A549 (cell line): ENCODE data around the gene IGF1R. TPM values are rescaled to one million over a fixed set of nuclear protein-coding genes. Genes with fewer than 3 reads are reported as not detected.

Experiments
- BCL3 ChIP-seq: fragments of >200 bp; sonication (Bioruptor Twin); formaldehyde crosslinking; IDR thresholded peaks from 3 replicates; pipeline ENCODE4 v1.6.1; 2016
- BHLHE40 ChIP-seq: IDR thresholded peaks from 2 replicates; pipeline ENCODE4 v1.6.1; 2012; ENCODE audit warnings: low read depth, low read length, inconsistent platforms
- CBX2 ChIP-seq: fragments of 200-600 bp; sonication (generic); IDR thresholded peaks from 2 replicates; pipeline ENCODE4 v1.6.1; 2016; ENCODE audit warnings: low read depth, mild to moderate bottlenecking, borderline replicate concordance
- CEBPB ChIP-seq, 2 experiments: fragments of >200 bp in 1 of 2; sonication (Bioruptor Twin) in 1 of 2; formaldehyde crosslinking in 1 of 2; IDR thresholded peaks; 2 replicates each; pipeline ENCODE4 v1.6.1; 2012 to 2016
- CHD4 ChIP-seq: fragments of 200-600 bp; sonication (generic); IDR thresholded peaks from 2 replicates; pipeline ENCODE4 v1.6.1; 2016; ENCODE audit warnings: antibody characterized with exemption, mild to moderate bottlenecking, borderline replicate concordance
- E2F6 ChIP-seq: IDR thresholded peaks from 2 replicates; pipeline ENCODE4 v1.6.1; 2012; ENCODE audit warnings: low read depth, borderline replicate concordance
- EHF ChIP-seq: fragments of 250-450 bp; sonication (Bioruptor Pico); IDR thresholded peaks from 2 replicates; pipeline ENCODE4 v1.5.0; 2020; ENCODE audit warnings: mild to moderate bottlenecking
- EHMT2 ChIP-seq: fragments of 200-600 bp; sonication (generic); IDR thresholded peaks from 2 replicates; pipeline ENCODE4 v1.6.1; 2016; ENCODE audit warnings: antibody characterized with exemption, low read depth, mild to moderate bottlenecking, moderate library complexity
- FOSB ChIP-seq: fragments of 250-450 bp; sonication (Bioruptor Pico); IDR thresholded peaks from 2 replicates; pipeline ENCODE4 v1.5.0; 2020; ENCODE audit warnings: mild to moderate bottlenecking, moderate library complexity
- FOSL2 ChIP-seq, 2 experiments: fragments of 450-650 bp in 1 of 2; fragments of >200 bp in 1 of 2; sonication (Bioruptor Twin) in 1 of 2; formaldehyde crosslinking; IDR thresholded peaks; 2 replicates each; pipeline versions ENCODE4 v1.5.0 to v1.6.1; 2016 to 2020; ENCODE audit warnings: mild to moderate bottlenecking in 1 of 2, moderate library complexity in 1 of 2
- FOXS1 ChIP-seq: fragments of 250-450 bp; sonication (Bioruptor Pico); IDR thresholded peaks from 2 replicates; pipeline ENCODE4 v1.5.0; 2020; ENCODE audit warnings: mild to moderate bottlenecking, moderate library complexity
- HDAC2 ChIP-seq: fragments of 200-600 bp; sonication (generic); IDR thresholded peaks from 2 replicates; pipeline ENCODE4 v1.6.1; 2016
- HES2 ChIP-seq: fragments of >200 bp; sonication (Bioruptor Twin); formaldehyde crosslinking; IDR thresholded peaks from 2 replicates; pipeline ENCODE4 v1.6.1; 2016
- HEYL ChIP-seq: fragments of 250-450 bp; sonication (Bioruptor Pico); IDR thresholded peaks from 2 replicates; pipeline ENCODE4 v1.8.0; 2021; ENCODE audit warnings: mild to moderate bottlenecking, moderate library complexity
- HOXA7 ChIP-seq: fragments of 250-450 bp; sonication (Bioruptor Pico); IDR thresholded peaks from 2 replicates; pipeline ENCODE4 v1.5.0; 2020; ENCODE audit warnings: mild to moderate bottlenecking, moderate library complexity
- HOXB13 ChIP-seq: fragments of 250-450 bp; sonication (Bioruptor Pico); IDR thresholded peaks from 2 replicates; pipeline ENCODE4 v1.5.0; 2020; ENCODE audit warnings: low read depth, mild to moderate bottlenecking, moderate library complexity
- HOXB5 ChIP-seq: fragments of 250-450 bp; sonication (Bioruptor Pico); IDR thresholded peaks from 2 replicates; pipeline ENCODE4 v1.5.0; 2020; ENCODE audit warnings: mild to moderate bottlenecking, moderate library complexity
- JUN ChIP-seq, 2 experiments: fragments of >200 bp; sonication (Bioruptor Twin); formaldehyde crosslinking; IDR thresholded peaks; 2 replicates in 1 of 2; 3 replicates in 1 of 2; pipeline ENCODE4 v1.6.1; 2016 to 2017
- KDM1A ChIP-seq: fragments of 200-600 bp; sonication (generic); IDR thresholded peaks from 2 replicates; pipeline ENCODE4 v1.6.1; 2016; ENCODE audit warnings: low read depth, mild to moderate bottlenecking
- KDM5A ChIP-seq: fragments of 200-600 bp; sonication (generic); IDR thresholded peaks from 2 replicates; pipeline ENCODE4 v1.6.1; 2016; ENCODE audit warnings: antibody characterized with exemption, mild to moderate bottlenecking
- MAFK ChIP-seq: fragments of 450-650 bp; IDR thresholded peaks from 2 replicates; pipeline ENCODE4 v1.6.1; 2014; ENCODE audit not compliant: partially characterized antibody
- MAZ ChIP-seq: fragments of 150-350 bp; IDR thresholded peaks from 2 replicates; pipeline ENCODE4 v1.6.1; 2014; ENCODE audit warnings: antibody characterized with exemption, low read depth, low read length, borderline replicate concordance
- MYC ChIP-seq: IDR thresholded peaks from 2 replicates; pipeline ENCODE4 v1.6.1; 2012; ENCODE audit warnings: mild to moderate bottlenecking, inconsistent platforms, low read length, improper control_type of control experiment, borderline replicate concordance
- NFE2L2 ChIP-seq: fragments of 150-350 bp; conservative IDR thresholded peaks from 2 replicates; pipeline ENCODE4 v1.6.1; 2014; ENCODE audit warnings: low read length
- NPAS2 ChIP-seq: fragments of 250-450 bp; sonication (Bioruptor Pico); IDR thresholded peaks from 2 replicates; pipeline ENCODE4 v1.8.0; 2022; ENCODE audit warnings: mild to moderate bottlenecking, moderate library complexity, borderline replicate concordance
- PHF8 ChIP-seq: fragments of 200-600 bp; sonication (generic); IDR thresholded peaks from 2 replicates; pipeline ENCODE4 v1.6.1; 2016; ENCODE audit warnings: low read depth, mild to moderate bottlenecking, antibody characterized with exemption, moderate library complexity, borderline replicate concordance
- RARB ChIP-seq: fragments of 250-450 bp; sonication (Bioruptor Pico); IDR thresholded peaks from 2 replicates; pipeline ENCODE4 v1.8.0; 2021; ENCODE audit warnings: mild to moderate bottlenecking, moderate library complexity
- RFX5 ChIP-seq: fragments of 450-650 bp; IDR thresholded peaks from 2 replicates; pipeline ENCODE4 v1.7.1; 2014; ENCODE audit warnings: antibody characterized with exemption, mild to moderate bottlenecking, moderate library complexity
- RNF2 ChIP-seq: fragments of 200-600 bp; sonication (generic); IDR thresholded peaks from 2 replicates; pipeline ENCODE4 v1.6.1; 2016; ENCODE audit warnings: low read depth, mild to moderate bottlenecking, antibody characterized with exemption, moderate library complexity, borderline replicate concordance
- SMC3 ChIP-seq: fragments of >200 bp; sonication (Bioruptor Twin); formaldehyde crosslinking; IDR thresholded peaks from 3 replicates; pipeline ENCODE4 v1.6.1; 2018; ENCODE audit warnings: inconsistent platforms
- TP53 ChIP-seq: fragments of 250-450 bp; sonication (Bioruptor Pico); IDR thresholded peaks from 2 replicates; pipeline ENCODE4 v1.5.0; 2021; ENCODE audit warnings: mild to moderate bottlenecking, moderate library complexity
- ZC3H11A ChIP-seq: fragments of 450-650 bp; IDR thresholded peaks from 2 replicates; pipeline ENCODE4 v1.6.1; 2014; ENCODE audit warnings: antibody characterized with exemption, mild to moderate bottlenecking
- ZFP36 ChIP-seq: fragments of 450-650 bp; IDR thresholded peaks from 2 replicates; pipeline ENCODE4 v1.6.1; 2014; ENCODE audit warnings: borderline replicate concordance; ENCODE audit not compliant: partially characterized antibody
- ZNF302 ChIP-seq: fragments of 250-450 bp; sonication (Bioruptor Pico); IDR thresholded peaks from 2 replicates; pipeline ENCODE4 v1.9.0; 2021; ENCODE audit warnings: inconsistent platforms, mild to moderate bottlenecking, moderate library complexity
- polyA plus RNA-seq, 4 experiments: library from polyadenylated mRNA; depleted of rRNA in 3 of 4; stranded (reverse); fragments of >200 nt; fragmentation: RNase III in 1 of 4; extraction: RNeasy Plus Mini Kit Qiagen cat#74134 plus additional on column Dnase treatment in 1 of 4; gene quantifications; 2 replicates in 3 of 4; 3 replicates in 1 of 4; pipeline ENCODE4 v1.2.3, GENCODE V29; 2011 to 2017
- TF ChIP-seq, protein P1 (sequence below): fragments of 150-350 bp; IDR thresholded peaks from 2 replicates; pipeline ENCODE4 v1.6.1; 2014; ENCODE audit warnings: low read depth, mild to moderate bottlenecking, low read length
- TF ChIP-seq, protein P2 (sequence below): fragments of 250-450 bp; sonication (Bioruptor Pico); IDR thresholded peaks from 2 replicates; pipeline ENCODE4 v1.5.0; 2021; ENCODE audit warnings: mild to moderate bottlenecking, moderate library complexity, borderline replicate concordance
- TF ChIP-seq, protein P3 (sequence below): fragments of 250-450 bp; sonication (Bioruptor Pico); IDR thresholded peaks from 2 replicates; pipeline ENCODE4 v1.5.0; 2020; ENCODE audit warnings: low read depth, mild to moderate bottlenecking, moderate library complexity

Gene IGF1R
- polyA plus RNA-seq, 2 of the 4 experiments (the other 2 are of a cell fraction), result 42.6 to 69.5 TPM

- 0 out of 2 replicates have a peak, but pooled peaks have one; percentile 6 for TF ChIP-seq MYC
- no peak for TF ChIP-seq MAZ
- TF ChIP-seq ZC3H11A, result no peak
- no peak for TF ChIP-seq E2F6
- no peak for TF ChIP-seq RFX5
- no peak for TF ChIP-seq CHD4
- no peak for TF ChIP-seq TP53 (CRISPR knock-in tag)
- no peak for TF ChIP-seq HOXA7 (CRISPR knock-in tag)
- TF ChIP-seq ZNF302 (CRISPR knock-in tag), result no peak
- peak; percentile 73; the same call in 1 of the 2 replicates for TF ChIP-seq HOXB13 (CRISPR knock-in tag)
- no peak for TF ChIP-seq BHLHE40
- TF ChIP-seq FOXS1, result peak; percentile 72; the same call in 1 of the 2 replicates
- TF ChIP-seq JUN (IDR thresholded peaks at IDR 0.05), result peak in 1 of 2 experiments; percentile 70; a peak in 3 of 5 replicates
- TF ChIP-seq, protein P1, sequence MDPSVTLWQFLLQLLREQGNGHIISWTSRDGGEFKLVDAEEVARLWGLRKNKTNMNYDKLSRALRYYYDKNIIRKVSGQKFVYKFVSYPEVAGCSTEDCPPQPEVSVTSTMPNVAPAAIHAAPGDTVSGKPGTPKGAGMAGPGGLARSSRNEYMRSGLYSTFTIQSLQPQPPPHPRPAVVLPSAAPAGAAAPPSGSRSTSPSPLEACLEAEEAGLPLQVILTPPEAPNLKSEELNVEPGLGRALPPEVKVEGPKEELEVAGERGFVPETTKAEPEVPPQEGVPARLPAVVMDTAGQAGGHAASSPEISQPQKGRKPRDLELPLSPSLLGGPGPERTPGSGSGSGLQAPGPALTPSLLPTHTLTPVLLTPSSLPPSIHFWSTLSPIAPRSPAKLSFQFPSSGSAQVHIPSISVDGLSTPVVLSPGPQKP, result no peak
- TF ChIP-seq SMC3, result no peak
- TF ChIP-seq EHMT2, result no peak
- no peak for TF ChIP-seq BCL3
- no peak for TF ChIP-seq PHF8
- no peak for TF ChIP-seq ZFP36
- TF ChIP-seq, protein P2, sequence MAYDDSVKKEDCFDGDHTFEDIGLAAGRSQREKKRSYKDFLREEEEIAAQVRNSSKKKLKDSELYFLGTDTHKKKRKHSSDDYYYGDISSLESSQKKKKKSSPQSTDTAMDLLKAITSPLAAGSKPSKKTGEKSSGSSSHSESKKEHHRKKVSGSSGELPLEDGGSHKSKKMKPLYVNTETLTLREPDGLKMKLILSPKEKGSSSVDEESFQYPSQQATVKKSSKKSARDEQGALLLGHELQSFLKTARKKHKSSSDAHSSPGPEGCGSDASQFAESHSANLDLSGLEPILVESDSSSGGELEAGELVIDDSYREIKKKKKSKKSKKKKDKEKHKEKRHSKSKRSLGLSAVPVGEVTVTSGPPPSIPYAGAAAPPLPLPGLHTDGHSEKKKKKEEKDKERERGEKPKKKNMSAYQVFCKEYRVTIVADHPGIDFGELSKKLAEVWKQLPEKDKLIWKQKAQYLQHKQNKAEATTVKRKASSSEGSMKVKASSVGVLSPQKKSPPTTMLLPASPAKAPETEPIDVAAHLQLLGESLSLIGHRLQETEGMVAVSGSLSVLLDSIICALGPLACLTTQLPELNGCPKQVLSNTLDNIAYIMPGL, result no peak
- TF ChIP-seq KDM1A, result no peak
- TF ChIP-seq, protein P3, sequence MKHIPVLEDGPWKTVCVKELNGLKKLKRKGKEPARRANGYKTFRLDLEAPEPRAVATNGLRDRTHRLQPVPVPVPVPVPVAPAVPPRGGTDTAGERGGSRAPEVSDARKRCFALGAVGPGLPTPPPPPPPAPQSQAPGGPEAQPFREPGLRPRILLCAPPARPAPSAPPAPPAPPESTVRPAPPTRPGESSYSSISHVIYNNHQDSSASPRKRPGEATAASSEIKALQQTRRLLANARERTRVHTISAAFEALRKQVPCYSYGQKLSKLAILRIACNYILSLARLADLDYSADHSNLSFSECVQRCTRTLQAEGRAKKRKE (CRISPR knock-in tag), result peak; percentile 86
- TF ChIP-seq RARB, result 0 out of 2 replicates have a peak, but pooled peaks have one; percentile 11
- peak; percentile 43; the same call in 1 of the 2 replicates for TF ChIP-seq EHF (CRISPR knock-in tag)
- no peak; the same call in 1 of the 2 replicates for TF ChIP-seq FOSB (CRISPR knock-in tag)
- TF ChIP-seq RNF2, result no peak
- TF ChIP-seq HES2, result no peak
- TF ChIP-seq HEYL (CRISPR knock-in tag), result no peak
- peak; percentile 74 for TF ChIP-seq HOXB5 (CRISPR knock-in tag)
- no peak for TF ChIP-seq HDAC2
- no peak for TF ChIP-seq CBX2
- TF ChIP-seq CEBPB (IDR thresholded peaks at IDR 0.05), result peak; percentile 52 to 83
- no peak for TF ChIP-seq KDM5A
- peak; percentile 89 for TF ChIP-seq MAFK
- peak; percentile 73 for TF ChIP-seq FOSL2 (IDR thresholded peaks at IDR 0.05)
- TF ChIP-seq FOSL2 (CRISPR knock-in tag; IDR thresholded peaks at IDR 0.05), result peak; percentile 88
- TF ChIP-seq NFE2L2, result no peak
- TF ChIP-seq NPAS2 (CRISPR knock-in tag), result no peak
These were observed 241.8 kb downstream of the IGF1R start (continued) for GRCh38 chr15:98889930-98890695.
